T-helper 2 cell (primary cell): ENCODE data around the gene ENPP6.

ENCODE experiments used
- DNase-seq, 5 experiments: peaks; one replicate each; pipeline versions ENCODE4 v3.0.0 to v3.0.0-alpha.2; 2012 to 2022
- total RNA-seq, 2 donors: gene quantifications; one replicate each; lab custom pipeline; 2026; lab: John Stamatoyannopoulos, UW

The ENPP6 gene
- total RNA-seq = 0 reads per million in 2 donors

- no peak for DNase-seq
These were observed at the start of gene ENPP6 for GRCh38 chr4:184217634-184218033. ENPP6 (minus strand) TSS chr4:184217873; CDS start chr4:184217819, 54 bp downstream.

- DNase-seq = peak in 1 of 5 experiments; percentile 41
These were observed 49.5 kb upstream of the ENPP6 start for GRCh38 chr4:184267206-184267608.

GRCh38 chr4:184265546-184266351 lies 48.1 kb upstream of the ENPP6 start:
- DNase-seq = peak in 1 of 5 experiments; percentile 51

GRCh38 chr4:184263910-184264732 lies 46.4 kb upstream of the ENPP6 start:
- DNase-seq = peak; percentile 77 to 93 (median 91)

GRCh38 chr4:184263461-184263860 lies 45.8 kb upstream of the ENPP6 start:
- DNase-seq = no peak

- DNase-seq = no peak
These were observed 45.2 kb upstream of the ENPP6 start for GRCh38 chr4:184262901-184263300.

- no peak for DNase-seq
These were observed 43.6 kb upstream of the ENPP6 start for GRCh38 chr4:184261246-184261645.

- DNase-seq = no peak
These were observed 42.2 kb upstream of the ENPP6 start for GRCh38 chr4:184259866-184260265.

- DNase-seq = no peak
These were observed 41.4 kb upstream of the ENPP6 start for GRCh38 chr4:184259081-184259480.

- no peak for DNase-seq
These were observed 38.4 kb upstream of the ENPP6 start for GRCh38 chr4:184255871-184256642.

GRCh38 chr4:184255361-184255760 lies 37.7 kb upstream of the ENPP6 start:
- DNase-seq = no peak

- DNase-seq = no peak
These were observed 35.4 kb upstream of the ENPP6 start for GRCh38 chr4:184253072-184253420.

- DNase-seq = no peak
These were observed 34.7 kb upstream of the ENPP6 start for GRCh38 chr4:184252136-184253071.

- DNase-seq = no peak
These were observed 34.0 kb upstream of the ENPP6 start for GRCh38 chr4:184251670-184251980.

GRCh38 chr4:184250795-184251669 lies 33.4 kb upstream of the ENPP6 start:
- DNase-seq = peak in 2 of 5 experiments; percentile 32 to 76

GRCh38 chr4:184248216-184248615 lies 30.5 kb upstream of the ENPP6 start:
- DNase-seq = no peak

- no peak for DNase-seq
These were observed 29.7 kb upstream of the ENPP6 start for GRCh38 chr4:184247421-184247820.

- no peak for DNase-seq
These were observed 28.8 kb upstream of the ENPP6 start for GRCh38 chr4:184246426-184246825.

- no peak for DNase-seq
These were observed 20.5 kb upstream of the ENPP6 start for GRCh38 chr4:184238072-184238745.

GRCh38 chr4:184237612-184238011 lies 19.9 kb upstream of the ENPP6 start:
- DNase-seq = peak in 2 of 5 experiments; percentile 15 to 67
